ENCODE results near the gene CHRNA7. TPM values are rescaled to one million over a fixed set of nuclear protein-coding genes. Genes with fewer than 3 reads are reported as not detected.

Gene CHRNA7
- total and polyA plus RNA-seq, 2 experiments from 2014 or later: not detected

GRCh38 chr15:32096916-32097617, 66.8 kb downstream of the CHRNA7 start:
- no peak overlapping the region for H3K27ac ChIP-seq
- in situ Hi-C loops (cut with MboI): no loop called here
- H3F3A ChIP-seq (ENCODE audit: insufficient read depth): no peaks in the 10 kb centered on the region
- no peak overlapping the region for H2AFZ ChIP-seq
- 20 to 21% methylated on average over 13 of the region's 13 CpGs for WGBS, 2 experiments (ENCODE audit: low coverage in 1 of 2, low lambda C conversion rate in 2 of 2, missing lambda C conversion rate in 2 of 2)
- no peaks in the 10 kb centered on the region for H4K20me1 ChIP-seq (ENCODE audit: insufficient read depth)
- no peaks in the 10 kb centered on the region for H3K9me3 ChIP-seq (ENCODE audit: low read depth)
- no peaks in the 10 kb centered on the region for H3K79me2 ChIP-seq (ENCODE audit: insufficient read depth)
- no peak for DNase-seq
- no peaks in the 10 kb centered on the region for H3K9me2 ChIP-seq (ENCODE audit: insufficient read depth)
- no peak overlapping the region for H3K4me2 ChIP-seq (ENCODE audit: unreplicated experiment)
- no peaks in the 10 kb centered on the region for H3K27me3 ChIP-seq (replicated peaks; ENCODE audit: insufficient read depth)
- no peak for TF ChIP-seq EZH2phosphoT487 (IDR thresholded peaks at IDR 0.05; ENCODE audit: insufficient read depth, low read depth)
- TF ChIP-seq EZH2 (IDR thresholded peaks at IDR 0.05; ENCODE audit: insufficient read depth, poor library complexity, severe bottlenecking): no peak
- no peaks in the 10 kb centered on the region for H3K36me3 ChIP-seq (ENCODE audit: low read depth)
- H3K9ac ChIP-seq: no peak overlapping the region
- H3K4me3 ChIP-seq: no peak overlapping the region
- H3K4me1 ChIP-seq (ENCODE audit: insufficient read depth): no peaks in the 10 kb centered on the region

- Histone ChIP-seq H3K4me3 (no peak overlapping the region), H3K27ac (no peak overlapping the region), H3K4me2 (ENCODE audit: unreplicated experiment) (no peak overlapping the region), H4K20me1 (ENCODE audit: insufficient read depth) (no peaks in the 10 kb centered on the region), H3F3A (ENCODE audit: insufficient read depth) (no peaks in the 10 kb centered on the region), H2AFZ (no peak overlapping the region), H3K9me2 (ENCODE audit: insufficient read depth) (no peaks in the 10 kb centered on the region), H3K36me3 (ENCODE audit: low read depth) (no peaks in the 10 kb centered on the region), H3K9ac (no peak overlapping the region), H3K79me2 (ENCODE audit: insufficient read depth) (no peaks in the 10 kb centered on the region), H3K9me3 (ENCODE audit: low read depth) (no peaks in the 10 kb centered on the region), H3K4me1 (ENCODE audit: insufficient read depth) (no peaks in the 10 kb centered on the region), H3K27me3 (replicated peaks; ENCODE audit: insufficient read depth) (no peaks in the 10 kb centered on the region)
- no peak for DNase-seq
- no peak for TF ChIP-seq EZH2phosphoT487 (IDR thresholded peaks at IDR 0.05; ENCODE audit: insufficient read depth, low read depth)
- no peak for TF ChIP-seq EZH2 (IDR thresholded peaks at IDR 0.05; ENCODE audit: insufficient read depth, poor library complexity, severe bottlenecking)
- 6 to 13% methylated on average over 7 of the region's 7 CpGs for WGBS, 2 experiments (ENCODE audit: low coverage in 1 of 2, low lambda C conversion rate in 2 of 2, missing lambda C conversion rate in 2 of 2)
- in situ Hi-C loops (cut with MboI): no loop called here
Observed at GRCh38 chr15:32098033-32098432, 67.7 kb downstream of the CHRNA7 start.

- no peaks in the 10 kb centered on the region for H3K9me3 ChIP-seq (ENCODE audit: low read depth)
- no peak overlapping the region for H3K27ac ChIP-seq
- TF ChIP-seq EZH2 (IDR thresholded peaks at IDR 0.05; ENCODE audit: insufficient read depth, poor library complexity, severe bottlenecking) (no peak), EZH2phosphoT487 (IDR thresholded peaks at IDR 0.05; ENCODE audit: insufficient read depth, low read depth) (no peak)
- H2AFZ ChIP-seq: no peak overlapping the region
- 3 to 5% methylated on average over 7 of the region's 7 CpGs for WGBS, 2 experiments (ENCODE audit: low coverage in 1 of 2, low lambda C conversion rate in 2 of 2, missing lambda C conversion rate in 2 of 2)
- no peaks in the 10 kb centered on the region for H3K27me3 ChIP-seq (replicated peaks; ENCODE audit: insufficient read depth)
- H3K4me1 ChIP-seq (ENCODE audit: insufficient read depth): no peaks in the 10 kb centered on the region
- no peak overlapping the region for H3K4me3 ChIP-seq
- no peak overlapping the region for H3K9ac ChIP-seq
- H4K20me1 ChIP-seq (ENCODE audit: insufficient read depth): no peaks in the 10 kb centered on the region
- no peaks in the 10 kb centered on the region for H3F3A ChIP-seq (ENCODE audit: insufficient read depth)
- no peaks in the 10 kb centered on the region for H3K79me2 ChIP-seq (ENCODE audit: insufficient read depth)
- no peak overlapping the region for H3K4me2 ChIP-seq (ENCODE audit: unreplicated experiment)
- DNase-seq: no peak
- no peaks in the 10 kb centered on the region for H3K36me3 ChIP-seq (ENCODE audit: low read depth)
- in situ Hi-C loops (cut with MboI): no loop called here
- no peaks in the 10 kb centered on the region for H3K9me2 ChIP-seq (ENCODE audit: insufficient read depth)
Observed at GRCh38 chr15:32099097-32099785, 68.9 kb downstream of the CHRNA7 start.

GRCh38 chr15:32099956-32100684, 69.8 kb downstream of the CHRNA7 start:
- Histone ChIP-seq H3K79me2 (ENCODE audit: insufficient read depth) (no peaks in the 10 kb centered on the region), H3K9ac (no peak overlapping the region), H3K9me3 (ENCODE audit: low read depth) (no peaks in the 10 kb centered on the region), H3K4me2 (ENCODE audit: unreplicated experiment) (no peak overlapping the region), H3K27me3 (replicated peaks; ENCODE audit: insufficient read depth) (no peaks in the 10 kb centered on the region), H3K9me2 (ENCODE audit: insufficient read depth) (no peaks in the 10 kb centered on the region), H3K4me1 (ENCODE audit: insufficient read depth) (no peaks in the 10 kb centered on the region), H4K20me1 (ENCODE audit: insufficient read depth) (no peaks in the 10 kb centered on the region), H3K36me3 (ENCODE audit: low read depth) (no peaks in the 10 kb centered on the region), H2AFZ (no peak overlapping the region), H3K4me3 (no peak overlapping the region), H3K27ac (no peak overlapping the region), H3F3A (ENCODE audit: insufficient read depth) (no peaks in the 10 kb centered on the region)
- TF ChIP-seq EZH2 (IDR thresholded peaks at IDR 0.05; ENCODE audit: insufficient read depth, poor library complexity, severe bottlenecking) (no peak), EZH2phosphoT487 (IDR thresholded peaks at IDR 0.05; ENCODE audit: insufficient read depth, low read depth) (no peak)
- DNase-seq: no peak
- WGBS, 2 experiments (ENCODE audit: low coverage in 1 of 2, low lambda C conversion rate in 2 of 2, missing lambda C conversion rate in 2 of 2): 4% methylated on average over 10 of the region's 10 CpGs
- in situ Hi-C loops (cut with MboI): no loop called here

Data from GM23248 (cell line).